ENCODE data around the gene ZBTB4. TPM values are rescaled to one million over a fixed set of nuclear protein-coding genes. Genes with fewer than 3 reads are reported as not detected.

ZBTB4 gene
- total RNA-seq, 1 experiment from 2014 or later = 17.1 TPM

DNA sequence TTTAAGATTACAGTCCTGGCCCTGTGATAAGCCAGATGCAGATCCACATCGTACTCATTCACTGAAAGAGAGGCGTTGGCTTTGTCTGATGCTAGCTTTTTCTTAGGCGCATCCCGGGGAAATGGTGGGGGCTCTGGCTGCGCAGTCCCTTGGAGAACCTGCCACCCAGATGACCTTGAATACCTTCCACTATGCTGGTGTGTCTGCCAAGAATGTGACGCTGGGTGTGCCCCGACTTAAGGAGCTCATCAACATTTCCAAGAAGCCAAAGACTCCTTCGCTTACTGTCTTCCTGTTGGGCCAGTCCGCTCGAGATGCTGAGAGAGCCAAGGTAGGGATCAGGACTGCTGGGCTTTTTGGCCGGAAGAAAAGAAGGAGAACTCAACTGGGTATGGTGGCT, 28.7 kb upstream of the ZBTB4 start:
- Histone ChIP-seq H3K27me3 (ENCODE audit: insufficient read depth, low read length) (no peaks in the 10 kb centered on the region), H3K9me2 (ENCODE audit: insufficient read depth) (no peaks in the 10 kb centered on the region), H4K20me1 (ENCODE audit: insufficient read depth) (no peaks in the 10 kb centered on the region), H3K4me2 (ENCODE audit: low read length) (no peak overlapping the region), H3K4me3 (replicated peaks in 1 of 2; ENCODE audit: low read depth in 1 of 2, low read length in 2 of 2) (no peak overlapping the region), H3K9me3 (ENCODE audit: control insufficient read depth in 1 of 2, insufficient read depth in 1 of 2, low read depth in 1 of 2, low read length in 2 of 2) (no peaks in the 10 kb centered on the region), H3K9ac (ENCODE audit: low read length) (no peak overlapping the region), H3K36me3 (ENCODE audit: control insufficient read depth in 1 of 2, insufficient read depth in 2 of 2, low read length in 2 of 2) (peaks cover 65 to 81% of the 10 kb centered on the region in 2 experiments), H2AFZ (ENCODE audit: low read depth, low read length, poor library complexity, severe bottlenecking) (no peak overlapping the region), H3K4me1 (ENCODE audit: control insufficient read depth in 1 of 2, insufficient read depth in 2 of 2, low read length in 2 of 2) (no peaks in the 10 kb centered on the region), H3K27ac (ENCODE audit: low read depth, low read length) (no peak overlapping the region), H3K79me2 (ENCODE audit: insufficient read depth, low read length) (peaks cover 26% of the 10 kb centered on the region; the same call in 1 of the 2 replicates)
- intact Hi-C loops (cut with micrococcal nuclease) = no loop called here
- no peak for DNase-seq (ENCODE audit: low read depth, low spot score)
- ATAC-seq = no peak
- BruUV-seq (replicated peaks) = no TSS peak
- no peak for TF ChIP-seq ELF1 (IDR thresholded peaks at IDR 0.05; ENCODE audit: borderline replicate concordance, low read depth)
- no peak for TF ChIP-seq POLR2A (IDR thresholded peaks at IDR 0.05; ENCODE audit: borderline replicate concordance, extremely low read depth, insufficient read depth, insufficient read length)
- no peak for TF ChIP-seq SP1 (IDR thresholded peaks at IDR 0.05; ENCODE audit: low read depth)
- TF ChIP-seq TCF7L2 (IDR thresholded peaks at IDR 0.05; ENCODE audit: borderline replicate concordance, extremely low read depth, insufficient read depth, insufficient read length) = no peak
- no peak for TF ChIP-seq ZNF274 (IDR thresholded peaks at IDR 0.05; ENCODE audit: low read depth, low read length)
- TF ChIP-seq, protein P1, sequence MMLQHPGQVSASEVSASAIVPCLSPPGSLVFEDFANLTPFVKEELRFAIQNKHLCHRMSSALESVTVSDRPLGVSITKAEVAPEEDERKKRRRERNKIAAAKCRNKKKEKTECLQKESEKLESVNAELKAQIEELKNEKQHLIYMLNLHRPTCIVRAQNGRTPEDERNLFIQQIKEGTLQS (IDR thresholded peaks at IDR 0.05) = no peak
- TF ChIP-seq FOSL1 (IDR thresholded peaks at IDR 0.05; ENCODE audit: low read depth) = no peak
- no peak for TF ChIP-seq EGR1 (IDR thresholded peaks at IDR 0.05; ENCODE audit: low read depth)
- RAD21 ChIA-PET (ENCODE audit: low non-redundant PET in 1 of 2, low total read pairs in 2 of 2, uncharacterized antibody in 2 of 2, unreplicated experiment in 2 of 2) = no interaction called here
- POLR2A ChIA-PET = no interaction called here
- CTCF ChIA-PET = interaction anchor here (0.7 kb wide), 1 partner anchor 53 kb away, joined by 3 read pairs; no protein-coding TSS in a partner anchor

DNA sequence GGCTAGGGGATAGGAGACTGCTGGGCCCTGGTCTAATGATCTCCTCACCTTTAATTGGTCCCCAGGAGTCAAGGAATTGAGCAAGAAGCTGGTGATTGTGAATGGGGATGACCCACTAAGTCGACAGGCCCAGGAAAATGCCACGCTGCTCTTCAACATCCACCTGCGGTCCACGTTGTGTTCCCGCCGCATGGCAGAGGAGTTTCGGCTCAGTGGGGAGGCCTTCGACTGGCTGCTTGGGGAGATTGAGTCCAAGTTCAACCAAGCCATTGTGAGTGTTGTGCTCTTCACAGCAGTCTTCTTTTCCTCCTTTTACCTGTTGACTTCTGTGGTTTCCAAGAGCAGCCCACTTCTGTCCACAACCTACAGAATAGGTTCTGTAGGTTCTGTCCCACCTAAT, 24.1 kb upstream of the ZBTB4 start:
- Histone ChIP-seq H3K4me1 (ENCODE audit: control insufficient read depth in 1 of 2, insufficient read depth in 2 of 2, low read length in 2 of 2) (no peaks in the 10 kb centered on the region), H3K4me2 (ENCODE audit: low read length) (no peak overlapping the region), H3K9ac (ENCODE audit: low read length) (no peak overlapping the region), H3K27ac (ENCODE audit: low read depth, low read length) (no peak overlapping the region), H3K4me3 (replicated peaks in 1 of 2; ENCODE audit: low read depth in 1 of 2, low read length in 2 of 2) (no peak overlapping the region), H3K9me3 (ENCODE audit: control insufficient read depth in 1 of 2, insufficient read depth in 1 of 2, low read depth in 1 of 2, low read length in 2 of 2) (no peaks in the 10 kb centered on the region), H3K36me3 (ENCODE audit: control insufficient read depth in 1 of 2, insufficient read depth in 2 of 2, low read length in 2 of 2) (peaks cover 73 to 77% of the 10 kb centered on the region in 2 experiments), H3K27me3 (ENCODE audit: insufficient read depth, low read length) (no peaks in the 10 kb centered on the region), H4K20me1 (ENCODE audit: insufficient read depth) (0 out of 2 replicates have a peak, but pooled peaks cover 3% of the 10 kb centered on the region), H3K9me2 (ENCODE audit: insufficient read depth) (no peaks in the 10 kb centered on the region), H2AFZ (ENCODE audit: low read depth, low read length, poor library complexity, severe bottlenecking) (no peak overlapping the region), H3K79me2 (ENCODE audit: insufficient read depth, low read length) (peaks cover 53% of the 10 kb centered on the region; the same call in 1 of the 2 replicates)
- RAD21 ChIA-PET (ENCODE audit: low non-redundant PET in 1 of 2, low total read pairs in 2 of 2, uncharacterized antibody in 2 of 2, unreplicated experiment in 2 of 2) = no interaction called here
- ATAC-seq (no peak), DNase-seq (ENCODE audit: low read depth, low spot score) (no peak)
- intact Hi-C loops (cut with micrococcal nuclease) = no loop called here
- BruUV-seq (replicated peaks) = no TSS peak
- TF ChIP-seq, protein P1 (IDR thresholded peaks at IDR 0.05) = no peak
- TF ChIP-seq YY1 (IDR thresholded peaks at IDR 0.05; ENCODE audit: extremely low read depth, insufficient replicate concordance, low read depth, low read length) (no peak), SP1 (IDR thresholded peaks at IDR 0.05; ENCODE audit: low read depth) (no peak), EZH2phosphoT487 (IDR thresholded peaks at IDR 0.05; ENCODE audit: borderline replicate concordance) (no peak), RAD21 (IDR thresholded peaks at IDR 0.05; ENCODE audit: low read depth) (no peak), POLR2A (IDR thresholded peaks at IDR 0.05; ENCODE audit: borderline replicate concordance, extremely low read depth, insufficient read depth, insufficient read length) (no peak), CBX3 (IDR thresholded peaks at IDR 0.05; ENCODE audit: low read depth) (no peak), ZNF274 (IDR thresholded peaks at IDR 0.05; ENCODE audit: low read depth, low read length) (no peak), SIN3A (IDR thresholded peaks at IDR 0.05; ENCODE audit: low read depth) (no peak), JUND (IDR thresholded peaks at IDR 0.05) (no peak)
- POLR2A ChIA-PET = no interaction called here
- CTCF ChIA-PET = interaction anchor here (1.0 kb wide), 1 partner anchor 11 kb away, joined by 3 read pairs; no protein-coding TSS in a partner anchor

All from HCT116 (cell line).